NK-92 (cell line): ENCODE measurements around the gene PLA2G4A.
"Not testable (repeated sequence)": the region's sequence is repeated elsewhere in the genome, so short reads cannot be mapped to it uniquely, and the experiment has no call there.

Experiments used
- DNase-seq: peaks from one replicate; lab custom pipeline; 2025; ENCODE audit not compliant: unreplicated experiment; lab: John Stamatoyannopoulos, UW

PLA2G4A gene

DNA sequence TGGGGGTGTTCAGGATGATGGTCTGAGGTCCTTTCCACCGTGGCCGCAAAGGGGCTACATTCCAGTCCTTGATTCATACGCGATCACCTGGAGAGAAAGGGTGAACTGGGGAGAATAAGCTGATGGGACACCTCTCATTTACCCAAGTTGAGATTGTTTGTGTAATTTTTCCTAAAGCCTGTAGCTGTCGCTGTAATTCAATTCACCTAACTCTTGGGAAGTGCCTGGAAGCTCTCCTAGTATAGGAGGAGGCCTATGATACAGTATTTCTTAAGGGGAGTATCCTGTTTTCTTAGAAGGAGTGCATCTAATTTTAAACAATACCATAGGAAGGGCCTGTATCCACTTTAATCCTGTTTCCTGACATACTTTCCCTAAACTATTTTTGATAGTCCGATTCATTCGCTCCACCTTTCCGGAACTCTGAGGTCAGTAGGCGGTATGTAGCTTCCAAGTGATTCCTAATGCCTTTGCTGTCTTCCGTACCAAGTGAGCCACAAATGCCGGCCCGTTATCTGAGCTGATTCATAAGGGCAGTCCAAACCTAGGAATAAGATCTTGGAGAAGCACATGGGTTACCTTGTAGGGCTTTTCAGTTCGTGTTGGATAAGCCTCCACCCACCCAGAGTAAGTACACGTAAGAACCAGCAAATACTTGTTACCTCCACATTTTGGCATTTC, 88.5 kb downstream of the PLA2G4A start:
- not testable (repeated sequence) for DNase-seq

GRCh38 chr1:186921386-186921785, 92.6 kb downstream of the PLA2G4A start:
- DNase-seq: not testable (repeated sequence)

GRCh38 chr1:186922814-186923213, 94.1 kb downstream of the PLA2G4A start:
- DNase-seq: not testable (repeated sequence)

DNA sequence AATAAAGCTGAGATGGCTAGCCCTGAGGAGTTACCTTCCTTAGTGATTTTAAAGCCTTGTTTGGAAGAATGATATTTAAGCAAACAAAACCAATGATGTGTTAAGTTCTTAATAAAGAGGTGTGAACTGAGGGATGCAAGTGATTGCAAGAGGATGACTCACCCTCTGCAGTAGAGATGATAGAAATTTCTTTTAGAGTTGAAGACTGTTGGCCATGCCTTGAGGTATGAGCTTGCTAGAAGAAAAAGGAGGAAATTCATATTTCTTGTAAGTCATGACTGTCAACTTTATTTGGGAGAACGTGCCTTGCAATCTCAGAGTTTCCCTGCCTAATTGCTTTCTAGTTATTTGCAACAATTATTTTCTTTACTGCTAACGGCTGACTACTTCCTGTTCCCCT, 94.7 kb downstream of the PLA2G4A start:
- no peak for DNase-seq

GRCh38 chr1:186925881-186926669, 97.3 kb downstream of the PLA2G4A start:
- DNase-seq: no peak

DNA sequence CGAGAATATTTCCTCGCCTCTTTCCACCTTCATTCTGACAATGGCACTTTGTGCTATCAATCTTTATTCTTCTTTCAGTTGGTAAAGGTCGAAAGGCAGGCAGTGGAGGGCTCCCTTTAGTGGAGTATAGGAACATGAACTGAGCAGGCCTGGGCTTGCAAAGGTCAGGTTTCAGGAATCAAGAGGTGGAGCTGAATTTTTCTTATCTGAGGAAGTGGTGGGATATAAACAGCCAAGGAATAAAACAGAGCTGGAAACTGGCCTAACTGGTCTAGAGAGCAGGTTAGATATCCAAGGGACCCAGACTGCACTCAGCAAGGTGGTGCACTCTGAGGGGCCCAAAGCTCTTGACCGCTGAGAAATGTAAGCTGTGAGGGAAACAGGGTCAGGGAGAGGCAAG, 99.1 kb downstream of the PLA2G4A start:
- DNase-seq: no peak

DNA sequence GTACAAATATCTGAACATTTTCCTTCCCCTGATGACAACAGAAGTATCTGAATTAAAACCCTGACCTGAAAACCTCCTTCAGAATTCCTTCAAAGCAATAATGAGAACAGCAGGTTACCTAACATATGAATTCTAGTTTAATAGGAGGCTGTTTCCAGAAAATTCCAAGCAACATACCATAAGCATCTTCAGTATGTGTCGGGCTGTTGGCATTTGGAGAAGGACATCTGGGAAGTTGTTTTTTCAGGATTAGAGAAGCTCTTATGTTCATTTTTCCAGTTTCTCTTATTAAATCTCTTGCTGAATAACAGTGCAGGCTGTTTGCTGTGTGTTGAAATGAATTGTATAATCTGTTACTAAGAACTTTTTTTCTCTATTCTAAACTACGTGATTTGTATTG, 101.5 kb downstream of the PLA2G4A start:
- DNase-seq: no peak

- no peak for DNase-seq
Measured at GRCh38 chr1:186937016-186937670, 108.4 kb downstream of the PLA2G4A start.

DNA sequence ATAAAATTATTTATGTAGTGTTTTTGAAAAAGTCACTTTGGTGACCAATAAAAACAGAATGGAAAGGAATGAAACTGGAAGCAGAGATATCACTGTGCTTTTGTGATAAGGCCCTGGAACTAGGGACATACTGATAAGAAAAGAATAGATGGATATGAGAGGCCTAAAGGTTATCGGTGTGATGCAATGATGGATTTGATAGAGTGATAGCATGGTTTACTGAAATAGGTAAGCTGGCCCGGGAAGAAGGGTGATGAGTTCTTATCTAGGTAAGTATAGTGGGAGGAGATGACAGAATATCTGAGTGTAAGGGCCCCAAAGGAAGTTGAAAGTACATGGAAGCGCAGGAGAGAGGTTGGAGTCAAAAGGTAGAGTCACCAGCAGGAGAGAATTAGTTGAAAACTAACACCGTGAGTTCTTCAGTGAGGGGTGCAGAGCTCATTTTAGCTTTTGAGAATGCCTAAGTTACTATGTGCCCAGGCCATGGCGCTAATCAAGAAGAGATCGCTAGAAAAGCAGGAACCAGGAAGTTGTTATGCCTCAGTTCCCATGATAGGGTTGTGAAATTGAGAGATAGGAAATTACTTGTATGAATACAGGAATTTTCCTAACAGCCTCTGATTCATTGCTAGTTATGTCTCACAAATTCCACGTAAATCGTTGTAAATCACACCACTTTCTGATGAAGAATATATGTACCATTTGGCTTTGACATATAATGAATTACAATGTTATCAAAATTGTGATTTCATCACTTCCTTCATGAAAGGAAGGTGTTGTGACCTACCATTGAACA, 115.3 kb downstream of the PLA2G4A start:
- no peak for DNase-seq

DNA sequence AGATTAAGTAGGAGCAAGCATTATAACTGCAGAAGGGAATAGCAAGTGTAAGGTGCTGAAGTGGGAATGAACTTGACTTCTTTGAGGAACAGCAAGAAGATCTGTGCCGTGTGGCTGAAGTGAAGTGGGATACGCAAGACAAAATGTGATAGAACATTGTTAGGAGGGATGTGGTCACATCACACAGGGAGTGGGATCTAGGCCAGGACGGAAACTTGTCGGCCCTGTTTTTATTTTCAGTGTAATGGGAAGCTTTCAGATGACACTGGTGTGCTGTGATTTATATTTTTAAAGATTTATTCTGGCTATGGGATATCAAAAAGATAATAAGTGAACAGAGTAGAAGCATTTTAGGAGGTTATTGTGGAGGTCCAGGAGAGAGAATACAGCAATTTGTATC, 116.4 kb downstream of the PLA2G4A start:
- DNase-seq: no peak

- DNase-seq: no peak
Measured at GRCh38 chr1:186948535-186948934, 119.8 kb downstream of the PLA2G4A start.

- DNase-seq: no peak
Measured at GRCh38 chr1:186949173-186949572, 120.4 kb downstream of the PLA2G4A start.

DNA sequence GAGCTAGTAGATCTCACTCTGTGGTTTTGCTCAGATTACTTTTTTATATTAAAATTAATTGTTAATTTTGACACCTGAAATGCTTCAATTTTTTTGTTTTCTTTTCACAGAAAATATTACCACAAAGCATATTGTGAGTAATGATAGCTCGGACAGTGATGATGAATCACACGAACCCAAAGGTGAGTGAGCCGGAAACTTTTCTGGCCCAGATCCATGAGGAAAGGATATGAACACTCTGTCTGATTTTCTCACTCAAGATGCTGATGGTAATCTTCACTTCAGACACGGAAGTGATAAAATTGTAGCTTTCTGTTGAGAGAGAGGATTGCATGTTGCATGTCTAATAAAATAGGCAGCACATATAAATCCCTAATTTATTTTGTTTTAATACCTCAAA, 121.8 kb downstream of the PLA2G4A start:
- DNase-seq: no peak

- no peak for DNase-seq
Measured at GRCh38 chr1:186953876-186954275, 125.1 kb downstream of the PLA2G4A start.

DNA sequence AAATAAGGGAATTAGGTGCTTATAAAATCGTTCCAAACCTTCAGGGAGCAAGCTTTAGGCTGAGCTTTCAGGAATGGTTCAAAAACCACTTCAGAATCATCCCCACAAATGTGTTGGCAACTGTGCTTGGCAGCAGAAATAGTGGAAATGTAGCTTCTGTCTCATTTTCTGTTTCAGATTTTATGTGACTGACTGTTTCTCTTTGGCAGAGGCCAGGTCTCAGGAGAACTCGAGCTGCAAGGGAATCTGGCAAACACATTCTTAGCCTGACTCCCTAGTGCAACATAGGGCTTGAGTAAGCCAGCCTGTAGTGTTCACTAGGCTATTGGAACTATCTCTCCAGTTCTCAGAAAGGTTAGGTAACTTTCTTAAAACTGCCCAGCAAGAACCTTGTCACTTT, 128.6 kb downstream of the PLA2G4A start:
- DNase-seq: no peak

- DNase-seq: no peak
Measured at GRCh38 chr1:186958520-186958919, 129.8 kb downstream of the PLA2G4A start.

GRCh38 chr1:186960861-186961260, 132.1 kb downstream of the PLA2G4A start:
- DNase-seq: no peak

DNA sequence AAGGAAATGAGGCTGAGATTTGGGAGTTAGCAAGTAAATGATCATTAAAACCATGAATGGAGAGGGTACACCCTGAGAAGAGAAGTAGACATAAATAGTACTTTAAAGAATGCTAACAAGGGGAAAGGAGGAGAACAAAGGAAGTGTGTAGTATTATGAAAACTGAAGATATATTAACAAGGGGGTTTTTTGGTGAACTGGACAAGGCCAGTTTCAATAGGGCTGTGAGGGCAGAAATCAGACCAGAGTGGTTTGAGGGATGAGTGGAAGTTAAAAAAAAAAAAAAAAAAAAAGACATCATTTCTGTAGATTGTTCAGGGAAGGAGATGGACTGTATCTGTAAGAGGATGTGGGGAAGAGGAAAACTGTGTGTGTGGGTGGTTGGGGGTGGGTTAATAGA, 137.1 kb downstream of the PLA2G4A start:
- DNase-seq: no peak

DNA sequence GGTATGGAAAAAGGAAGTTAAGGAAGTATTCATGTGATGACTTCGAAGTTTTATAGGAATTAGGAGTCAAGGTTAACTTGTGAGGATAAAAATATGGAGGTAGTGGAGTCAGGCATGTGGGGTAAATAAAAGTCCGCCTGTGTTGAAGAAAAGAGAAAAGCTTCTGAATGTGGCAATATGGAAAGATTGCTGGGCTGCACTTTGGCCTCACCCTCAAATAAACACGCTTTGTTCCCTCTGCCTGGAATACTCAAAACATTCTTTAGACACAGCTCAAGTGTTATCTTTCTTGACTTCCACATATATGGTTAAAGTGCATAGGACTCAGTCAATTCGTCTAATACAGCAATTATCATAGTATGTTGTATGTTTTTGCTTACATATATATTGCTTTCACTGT, 137.7 kb downstream of the PLA2G4A start:
- DNase-seq: no peak

DNA sequence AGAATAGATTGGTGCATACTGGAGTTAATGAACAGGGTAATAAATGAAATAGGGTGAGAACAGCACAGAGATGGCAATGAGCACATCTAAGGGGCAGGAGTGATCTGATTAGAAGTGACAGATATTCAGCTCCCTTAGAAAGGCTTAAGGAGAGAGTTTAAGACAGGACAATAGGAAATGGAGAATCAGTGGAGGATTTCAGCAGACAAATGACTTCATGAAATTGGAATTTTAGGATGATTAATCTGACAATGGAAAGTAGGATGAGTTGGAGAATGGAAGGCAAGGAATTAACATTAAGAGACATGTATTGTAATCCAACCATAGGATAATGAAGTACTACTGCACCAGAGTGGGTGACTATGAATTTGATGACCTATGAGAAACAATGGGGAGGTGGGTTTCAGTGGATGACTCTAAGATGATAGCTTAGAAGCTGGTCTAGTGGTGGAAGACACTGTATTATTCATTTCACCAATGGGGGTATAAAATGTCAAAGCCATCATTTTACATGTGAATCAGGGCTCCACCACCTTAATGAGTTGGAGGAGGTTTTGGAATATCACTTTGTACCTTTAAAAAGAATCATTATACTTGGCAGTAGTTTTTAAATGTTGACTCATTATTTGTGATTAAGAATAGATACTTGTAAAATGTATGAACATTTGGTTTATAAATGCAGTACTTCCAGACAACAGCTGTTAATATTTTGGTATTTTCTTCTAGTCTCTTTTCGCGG, 139.1 kb downstream of the PLA2G4A start:
- DNase-seq: no peak

DNA sequence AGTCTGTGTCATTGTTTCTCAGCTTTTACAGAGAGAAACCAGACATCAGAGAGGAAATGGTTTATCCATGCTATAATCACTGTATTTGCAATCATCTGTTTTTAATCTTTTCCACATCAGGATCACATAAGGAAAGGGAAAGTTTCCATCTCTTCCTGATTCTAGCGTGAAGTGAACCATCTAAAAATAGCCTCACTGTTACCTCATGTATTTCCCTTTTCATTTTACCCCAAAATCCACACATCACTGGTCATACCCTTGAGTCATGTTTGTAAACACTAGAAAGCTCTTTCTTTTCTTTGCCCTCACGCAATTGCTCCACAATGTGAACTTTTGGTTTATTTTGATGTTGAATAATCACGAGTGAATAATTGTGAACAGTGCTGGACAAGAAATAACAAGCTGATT, 146.0 kb downstream of the PLA2G4A start:
- DNase-seq: no peak
